Upper lobe of left lung (tissue), 4 donors: ENCODE results near the gene FAT1.

Source experiments
- CTCF ChIP-seq, 6 experiments: fragments of 450-650 bp in 4 of 6; fragments of 200-600 bp in 2 of 6; sonication (generic) in 2 of 6; IDR thresholded peaks; one replicate each; pipeline ENCODE4 v1.5.1; 2016 to 2019; ENCODE audit warnings: antibody characterized with exemption in 6 of 6
- EP300 ChIP-seq, 4 donors: sonication (generic); formaldehyde crosslinking; IDR thresholded peaks; one replicate each; pipeline ENCODE4 v1.5.1; 2017; ENCODE audit warnings: antibody characterized with exemption in 4 of 4, control low read depth in 2 of 4
- POLR2A ChIP-seq, 4 donors: fragments of 450-650 bp; IDR thresholded peaks; one replicate each; pipeline ENCODE4 v1.5.1; 2016 to 2017; ENCODE audit warnings: antibody characterized with exemption in 4 of 4, mild to moderate bottlenecking in 2 of 4
- POLR2AphosphoS5 ChIP-seq, 2 donors: sonication (generic); formaldehyde crosslinking; IDR thresholded peaks; one replicate each; pipeline ENCODE4 v1.5.1; 2017; ENCODE audit warnings: antibody characterized with exemption in 2 of 2

- TF ChIP-seq EP300 (IDR thresholded peaks at IDR 0.05), result no peak
- no peak for TF ChIP-seq CTCF (IDR thresholded peaks at IDR 0.05)
- no peak for TF ChIP-seq POLR2A (IDR thresholded peaks at IDR 0.05)
- no peak for TF ChIP-seq POLR2AphosphoS5 (IDR thresholded peaks at IDR 0.05)
These were observed 143.0 kb downstream of the FAT1 start for GRCh38 chr4:186580669-186581068.
